Fibroblast of gingiva (primary cell): Measurements from ENCODE around the gene FLNB.

Source experiments
- DNase-seq: peaks from one replicate; pipeline ENCODE4 v3.0.0-alpha.2; 2011; ENCODE audit warnings: low read depth

The FLNB gene, protein sequence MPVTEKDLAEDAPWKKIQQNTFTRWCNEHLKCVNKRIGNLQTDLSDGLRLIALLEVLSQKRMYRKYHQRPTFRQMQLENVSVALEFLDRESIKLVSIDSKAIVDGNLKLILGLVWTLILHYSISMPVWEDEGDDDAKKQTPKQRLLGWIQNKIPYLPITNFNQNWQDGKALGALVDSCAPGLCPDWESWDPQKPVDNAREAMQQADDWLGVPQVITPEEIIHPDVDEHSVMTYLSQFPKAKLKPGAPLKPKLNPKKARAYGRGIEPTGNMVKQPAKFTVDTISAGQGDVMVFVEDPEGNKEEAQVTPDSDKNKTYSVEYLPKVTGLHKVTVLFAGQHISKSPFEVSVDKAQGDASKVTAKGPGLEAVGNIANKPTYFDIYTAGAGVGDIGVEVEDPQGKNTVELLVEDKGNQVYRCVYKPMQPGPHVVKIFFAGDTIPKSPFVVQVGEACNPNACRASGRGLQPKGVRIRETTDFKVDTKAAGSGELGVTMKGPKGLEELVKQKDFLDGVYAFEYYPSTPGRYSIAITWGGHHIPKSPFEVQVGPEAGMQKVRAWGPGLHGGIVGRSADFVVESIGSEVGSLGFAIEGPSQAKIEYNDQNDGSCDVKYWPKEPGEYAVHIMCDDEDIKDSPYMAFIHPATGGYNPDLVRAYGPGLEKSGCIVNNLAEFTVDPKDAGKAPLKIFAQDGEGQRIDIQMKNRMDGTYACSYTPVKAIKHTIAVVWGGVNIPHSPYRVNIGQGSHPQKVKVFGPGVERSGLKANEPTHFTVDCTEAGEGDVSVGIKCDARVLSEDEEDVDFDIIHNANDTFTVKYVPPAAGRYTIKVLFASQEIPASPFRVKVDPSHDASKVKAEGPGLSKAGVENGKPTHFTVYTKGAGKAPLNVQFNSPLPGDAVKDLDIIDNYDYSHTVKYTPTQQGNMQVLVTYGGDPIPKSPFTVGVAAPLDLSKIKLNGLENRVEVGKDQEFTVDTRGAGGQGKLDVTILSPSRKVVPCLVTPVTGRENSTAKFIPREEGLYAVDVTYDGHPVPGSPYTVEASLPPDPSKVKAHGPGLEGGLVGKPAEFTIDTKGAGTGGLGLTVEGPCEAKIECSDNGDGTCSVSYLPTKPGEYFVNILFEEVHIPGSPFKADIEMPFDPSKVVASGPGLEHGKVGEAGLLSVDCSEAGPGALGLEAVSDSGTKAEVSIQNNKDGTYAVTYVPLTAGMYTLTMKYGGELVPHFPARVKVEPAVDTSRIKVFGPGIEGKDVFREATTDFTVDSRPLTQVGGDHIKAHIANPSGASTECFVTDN (N-terminal part only)

DNA sequence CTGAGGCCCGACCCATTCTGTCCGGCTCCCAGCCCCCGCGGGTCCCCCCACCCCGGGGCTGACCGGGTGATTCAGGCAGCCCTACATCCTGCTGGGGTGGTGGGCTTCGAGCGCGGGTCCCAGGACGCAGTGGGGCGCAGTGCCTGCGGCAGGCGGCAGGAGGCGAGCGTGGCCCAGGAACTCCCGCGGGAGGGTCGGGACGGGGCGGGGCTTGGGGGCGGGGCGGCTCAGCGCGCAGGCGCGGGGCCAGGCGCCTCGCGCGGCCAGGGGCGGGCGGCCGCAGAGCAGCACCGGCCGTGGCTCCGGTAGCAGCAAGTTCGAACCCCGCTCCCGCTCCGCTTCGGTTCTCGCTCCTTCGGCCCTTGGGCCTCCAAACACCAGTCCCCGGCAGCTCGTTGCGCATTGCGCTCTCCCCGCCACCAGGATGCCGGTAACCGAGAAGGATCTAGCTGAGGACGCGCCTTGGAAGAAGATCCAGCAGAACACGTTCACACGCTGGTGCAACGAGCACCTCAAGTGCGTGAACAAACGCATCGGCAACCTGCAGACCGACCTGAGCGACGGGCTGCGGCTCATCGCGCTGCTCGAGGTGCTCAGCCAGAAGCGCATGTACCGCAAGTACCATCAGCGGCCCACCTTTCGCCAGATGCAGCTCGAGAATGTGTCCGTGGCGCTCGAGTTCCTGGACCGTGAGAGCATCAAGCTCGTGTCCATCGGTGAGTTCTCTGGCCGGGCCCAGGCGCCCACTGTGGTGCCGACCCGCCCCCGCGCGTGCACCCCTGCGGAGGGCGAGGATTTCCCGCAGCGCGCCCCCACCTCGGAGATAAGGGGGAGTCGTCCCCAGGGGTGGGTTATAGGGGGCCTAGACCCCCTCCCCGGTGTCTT is at the start of gene FLNB:
FLNB (plus strand) TSS at position 282 of the 885 bp plus-strand sequence; CDS start at position 425, 143 bp downstream.
- peak; percentile 51 for DNase-seq

DNA sequence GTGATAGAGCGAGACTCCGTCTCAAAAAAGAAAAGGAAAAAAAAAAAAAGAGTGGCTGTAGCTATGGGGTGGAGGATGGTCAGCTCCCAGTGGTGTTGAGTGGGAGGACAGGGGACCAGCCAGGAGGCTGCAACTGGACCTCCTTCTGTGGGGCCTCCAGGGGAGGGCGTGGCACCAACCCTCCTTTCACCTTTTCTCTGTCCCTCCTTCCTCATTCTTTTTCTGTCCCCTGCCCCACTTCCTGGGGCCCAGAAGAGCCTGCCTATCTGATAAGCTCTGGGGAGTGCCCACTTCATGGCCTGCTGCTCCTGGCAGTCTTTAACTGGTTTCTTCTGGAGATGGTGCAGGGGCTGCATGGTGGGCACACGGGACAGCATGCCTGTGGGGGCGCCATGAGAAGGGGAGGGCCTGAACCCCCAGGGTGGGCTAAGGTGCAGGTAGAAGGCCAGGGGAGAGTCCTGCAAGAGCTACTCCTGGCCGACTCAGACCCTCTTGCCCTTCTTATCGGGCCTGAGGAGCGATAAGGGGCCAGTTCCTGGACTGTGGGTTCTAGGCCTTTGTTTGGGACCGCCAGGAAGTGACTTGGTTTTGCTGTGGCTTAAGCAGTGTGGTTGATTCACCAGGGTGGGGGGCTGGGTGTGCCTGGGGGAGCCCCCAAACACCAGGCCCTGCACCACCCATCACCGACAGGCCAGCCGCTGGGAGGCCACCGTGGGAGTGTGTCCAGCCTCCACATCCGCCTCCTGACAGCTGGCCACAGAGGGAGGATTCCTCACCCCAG is 49.4 kb upstream of the FLNB start:
- DNase-seq, result no peak

DNA sequence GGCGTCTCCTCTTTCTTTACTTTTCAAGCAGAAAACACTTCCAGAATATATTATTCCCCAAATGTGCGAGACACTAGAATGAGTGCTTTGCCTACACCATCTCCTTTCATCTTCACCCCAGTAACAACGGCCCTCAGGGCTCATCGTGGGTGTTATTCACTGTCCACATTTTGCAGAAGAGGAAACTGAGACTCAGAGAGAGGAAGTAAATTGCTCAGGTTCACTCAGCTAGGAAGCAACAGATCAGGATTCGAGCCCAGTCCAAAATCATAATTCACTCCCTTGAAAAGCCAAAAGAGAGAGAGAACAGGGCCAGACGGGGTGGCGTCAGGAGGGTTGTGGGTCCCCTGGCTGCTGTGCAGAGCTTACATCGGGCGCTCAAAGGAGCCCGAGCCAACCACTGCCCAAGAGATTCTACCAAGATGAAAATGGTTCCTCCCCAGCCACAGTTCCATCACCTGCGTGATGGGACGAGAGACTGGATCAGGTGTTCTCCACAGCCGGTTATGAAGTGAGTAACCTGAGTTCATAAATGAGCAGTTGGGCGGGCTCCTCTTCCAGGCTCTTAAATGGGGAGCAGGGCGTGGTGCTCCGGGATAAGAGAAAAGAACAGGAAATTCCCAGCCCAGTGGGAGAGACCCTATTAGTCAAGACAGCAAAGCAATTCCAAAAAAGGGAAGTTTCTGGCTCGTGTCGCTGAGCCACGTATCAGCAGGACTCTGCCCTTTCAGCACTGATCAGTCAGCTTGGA is 48.6 kb upstream of the FLNB start:
- no peak for DNase-seq

DNA sequence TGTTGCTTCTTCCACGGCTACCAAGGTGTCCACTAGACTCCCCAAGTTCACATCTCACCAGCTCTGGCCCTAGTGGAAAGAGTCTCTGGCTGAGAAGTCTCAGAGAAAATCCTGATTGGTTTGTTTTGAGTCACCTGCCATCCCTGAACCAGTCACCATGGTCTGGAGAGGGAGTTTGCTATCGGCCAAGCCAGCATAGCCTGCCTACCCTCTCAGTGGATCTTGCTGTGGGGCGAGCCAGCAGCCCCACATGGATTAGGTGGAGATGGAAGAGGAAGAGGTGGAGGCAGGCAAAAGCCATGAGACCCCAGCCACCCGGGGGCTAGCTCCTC is 48.1 kb upstream of the FLNB start:
- no peak for DNase-seq

DNA sequence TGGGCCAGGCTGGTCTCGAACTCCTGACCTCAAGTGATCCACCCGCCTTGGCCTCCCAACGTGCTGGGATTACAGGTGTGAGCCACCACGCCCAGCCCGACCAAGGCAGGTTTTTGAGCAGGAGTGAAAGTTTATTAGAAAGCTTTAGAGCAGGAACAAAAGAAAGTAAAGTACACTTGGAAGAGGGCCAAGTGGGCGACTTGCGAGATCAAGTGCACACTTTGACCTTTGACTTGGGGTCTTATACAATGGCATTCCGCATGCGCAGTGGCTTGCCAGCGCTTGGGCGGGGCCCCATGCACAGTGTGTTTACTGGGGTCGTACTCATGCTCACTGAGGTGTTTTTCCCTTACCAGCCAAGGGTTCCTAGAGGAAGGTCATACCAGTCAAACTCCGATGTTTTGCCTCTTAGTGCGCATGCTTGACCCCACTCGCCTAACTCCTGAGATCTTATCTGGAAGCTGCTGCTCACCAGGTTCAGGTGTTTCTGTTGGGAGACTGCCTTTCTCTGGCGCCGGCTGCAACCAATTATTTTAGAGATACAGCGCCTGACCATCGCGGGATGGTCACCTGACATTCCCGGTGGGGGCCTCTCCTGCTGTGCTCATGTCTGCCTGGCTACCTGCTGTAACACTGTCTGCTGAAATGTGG is 46.9 kb upstream of the FLNB start:
- DNase-seq, result no peak

DNA sequence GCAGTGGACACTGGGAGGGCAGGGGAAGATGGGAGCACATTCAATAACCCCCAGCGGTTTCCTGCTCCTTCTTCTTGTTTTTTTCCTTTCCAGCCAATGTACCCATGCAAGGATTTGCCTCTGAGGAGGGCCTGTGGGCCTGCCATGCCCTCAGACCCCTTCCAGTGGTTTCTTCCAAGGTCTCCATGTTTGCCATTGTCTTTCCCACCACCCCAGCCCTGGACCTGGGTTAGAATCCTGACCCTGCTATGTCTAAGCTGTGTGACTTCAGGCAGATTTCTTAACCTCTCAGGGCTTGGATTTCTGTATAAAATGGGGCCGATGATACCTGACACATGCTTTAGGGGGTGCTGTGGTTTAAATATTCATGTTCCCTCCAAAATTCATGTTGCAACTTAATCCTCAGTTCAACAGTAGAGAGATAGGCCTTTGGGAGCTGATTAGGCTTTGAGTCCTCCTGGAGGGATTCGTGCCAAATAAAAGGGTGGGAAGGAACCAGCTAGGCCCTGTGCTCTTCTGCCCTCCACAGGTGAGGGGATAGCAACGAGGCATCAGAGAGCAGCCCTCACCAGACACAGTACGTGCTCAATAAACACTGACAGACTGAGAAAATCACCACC is 46.3 kb upstream of the FLNB start:
- DNase-seq, result no peak

DNA sequence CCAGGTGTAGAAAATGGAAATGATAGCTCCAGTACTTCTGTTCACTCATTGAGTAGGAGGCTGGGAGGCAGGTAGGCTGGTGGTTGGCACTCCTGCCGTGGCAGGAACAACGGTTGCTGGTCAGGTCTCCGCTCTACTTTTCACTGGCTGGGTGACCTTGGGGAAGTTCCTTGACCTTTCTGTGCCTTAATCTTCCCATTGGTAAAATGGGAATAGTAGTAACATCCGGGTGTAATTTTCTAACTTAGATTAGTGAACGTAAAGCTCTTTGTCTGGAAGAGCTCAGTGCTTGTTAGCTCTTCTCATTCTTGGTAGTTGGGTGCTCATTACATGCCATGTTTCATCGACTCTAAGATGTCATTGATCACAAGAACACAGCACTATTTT is 45.8 kb upstream of the FLNB start:
- DNase-seq, result no peak

DNA sequence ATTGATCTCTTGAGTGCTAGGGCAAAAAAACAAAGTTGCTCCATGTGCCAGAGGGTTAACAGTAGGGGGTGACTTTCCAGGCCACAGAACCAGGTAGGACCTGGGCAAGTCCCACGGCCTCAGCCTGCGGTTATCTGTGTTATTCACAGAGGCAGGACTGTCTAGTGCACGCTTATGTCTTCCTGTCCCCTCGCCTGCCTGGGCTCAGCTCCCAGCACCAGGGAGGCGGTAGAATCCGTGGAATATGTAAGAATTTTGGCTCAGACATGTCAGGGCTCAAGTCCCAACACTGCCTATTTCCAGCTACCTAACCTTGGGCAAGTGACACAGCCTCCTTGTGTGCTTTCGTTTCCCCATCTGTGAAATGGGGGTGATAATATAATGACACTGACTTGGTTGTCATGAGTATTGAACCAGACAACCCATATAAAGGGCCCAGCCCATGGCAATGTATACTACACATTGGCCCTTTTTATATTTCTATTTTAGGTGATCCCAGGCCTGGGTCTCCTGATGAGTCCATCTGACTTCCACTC is 44.3 kb upstream of the FLNB start:
- DNase-seq, result no peak

DNA sequence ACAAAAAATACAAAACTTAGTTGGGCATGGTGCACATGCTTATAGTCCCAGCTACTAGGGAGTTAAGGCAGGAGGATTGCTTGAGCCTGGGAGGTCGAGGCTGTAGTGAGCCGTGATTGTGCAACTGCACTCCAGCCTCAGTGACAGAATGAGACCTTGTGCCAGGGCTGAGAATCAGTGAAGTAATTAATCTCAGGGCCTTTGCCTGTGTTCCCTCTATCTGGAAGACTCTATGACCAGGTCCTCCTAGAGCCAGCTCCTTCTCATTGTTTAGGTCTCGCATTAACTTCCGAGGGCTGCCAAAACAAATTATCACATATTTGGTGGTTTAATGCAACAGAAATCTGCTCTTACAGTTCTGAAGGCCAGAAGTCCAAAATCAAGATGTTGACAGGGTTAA is 41.4 kb upstream of the FLNB start:
- peak; percentile 72 for DNase-seq

DNA sequence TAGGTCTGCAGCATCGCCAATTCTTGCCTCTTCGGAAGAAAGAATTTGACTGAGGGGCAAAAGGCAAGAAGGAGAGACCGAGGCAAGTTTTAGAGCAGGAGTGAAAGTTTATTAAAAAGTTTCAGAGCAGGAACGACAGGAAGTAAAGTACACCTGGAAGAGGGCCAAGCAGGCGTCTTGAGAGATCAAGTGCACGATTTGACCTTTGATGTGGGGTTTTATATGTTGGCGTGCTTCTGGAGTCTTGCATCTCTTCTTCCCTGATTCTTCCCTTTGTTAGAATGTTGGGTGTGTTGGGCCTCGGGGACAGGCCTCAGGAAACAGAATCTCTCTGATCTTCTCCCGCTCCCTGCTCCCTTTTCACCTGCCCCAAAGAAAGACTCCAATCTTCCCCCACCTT is 40.6 kb upstream of the FLNB start:
- no peak for DNase-seq

DNA sequence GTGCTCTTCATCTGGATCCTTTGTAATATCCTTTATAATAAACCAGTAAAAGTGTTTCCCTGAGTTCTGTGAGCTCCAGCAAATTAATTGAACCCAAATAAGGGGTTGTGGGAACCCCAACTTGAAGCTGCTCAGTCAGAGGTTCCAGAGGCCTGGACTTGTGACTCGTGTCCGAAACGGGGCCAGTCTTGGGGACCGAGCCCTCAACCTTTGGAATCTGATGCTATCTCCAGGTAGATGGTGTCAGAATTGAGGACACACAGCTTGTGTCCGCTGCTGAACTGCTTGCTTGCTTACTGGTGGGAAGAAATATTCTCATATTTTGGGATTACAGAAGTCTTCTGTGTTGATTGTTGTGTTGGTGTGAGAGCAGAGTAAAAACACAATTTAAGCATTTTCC is 39.7 kb upstream of the FLNB start:
- DNase-seq, result no peak

DNA sequence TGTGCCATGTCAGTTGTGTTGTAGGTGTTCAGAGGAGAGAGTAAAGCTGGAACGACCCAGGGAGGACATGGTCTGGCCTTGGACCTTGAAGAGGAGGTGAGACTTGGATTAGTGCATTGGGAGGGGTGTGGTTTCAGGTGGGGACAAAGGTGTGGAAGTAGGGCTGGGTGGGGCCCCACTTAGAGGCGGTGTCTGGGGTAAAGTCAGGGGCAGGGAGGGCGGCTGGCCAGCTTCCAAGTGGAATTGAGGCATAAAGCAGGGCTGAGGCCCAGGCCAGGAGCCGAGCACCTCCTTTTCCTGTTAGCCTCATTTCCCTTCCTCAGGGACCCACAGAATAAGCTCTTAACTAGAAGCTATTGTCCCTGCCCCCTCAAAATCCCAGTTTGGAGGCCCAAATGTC is 36.2 kb upstream of the FLNB start:
- no peak for DNase-seq

DNA sequence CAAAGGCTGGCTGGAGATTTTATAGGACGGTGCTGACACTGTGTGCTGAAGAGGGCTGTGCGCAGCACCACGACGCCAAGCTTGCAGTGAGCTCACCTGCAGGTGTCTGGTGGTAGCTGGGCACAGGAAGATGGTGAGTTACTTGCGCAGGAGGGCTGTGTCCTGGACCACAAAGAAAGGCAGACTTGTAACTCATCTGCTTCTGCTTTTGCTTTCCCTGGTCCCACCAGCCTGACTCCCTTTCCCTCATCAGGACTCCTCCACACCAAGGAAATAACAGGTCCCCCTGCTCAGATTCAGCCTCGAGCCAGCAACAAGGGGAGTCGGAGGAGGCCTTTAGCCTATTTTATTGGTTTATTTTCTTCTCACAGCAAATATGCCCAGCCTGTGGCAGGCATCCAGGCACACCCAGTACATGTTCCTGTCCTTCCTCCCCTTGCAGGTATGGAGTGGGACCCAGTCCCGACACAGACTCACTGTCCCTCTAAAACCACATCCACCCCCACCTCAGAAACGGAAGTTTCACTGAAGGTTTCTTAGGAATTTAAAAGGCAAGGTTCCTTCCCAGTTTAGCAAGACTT is 35.6 kb upstream of the FLNB start:
- no peak for DNase-seq

DNA sequence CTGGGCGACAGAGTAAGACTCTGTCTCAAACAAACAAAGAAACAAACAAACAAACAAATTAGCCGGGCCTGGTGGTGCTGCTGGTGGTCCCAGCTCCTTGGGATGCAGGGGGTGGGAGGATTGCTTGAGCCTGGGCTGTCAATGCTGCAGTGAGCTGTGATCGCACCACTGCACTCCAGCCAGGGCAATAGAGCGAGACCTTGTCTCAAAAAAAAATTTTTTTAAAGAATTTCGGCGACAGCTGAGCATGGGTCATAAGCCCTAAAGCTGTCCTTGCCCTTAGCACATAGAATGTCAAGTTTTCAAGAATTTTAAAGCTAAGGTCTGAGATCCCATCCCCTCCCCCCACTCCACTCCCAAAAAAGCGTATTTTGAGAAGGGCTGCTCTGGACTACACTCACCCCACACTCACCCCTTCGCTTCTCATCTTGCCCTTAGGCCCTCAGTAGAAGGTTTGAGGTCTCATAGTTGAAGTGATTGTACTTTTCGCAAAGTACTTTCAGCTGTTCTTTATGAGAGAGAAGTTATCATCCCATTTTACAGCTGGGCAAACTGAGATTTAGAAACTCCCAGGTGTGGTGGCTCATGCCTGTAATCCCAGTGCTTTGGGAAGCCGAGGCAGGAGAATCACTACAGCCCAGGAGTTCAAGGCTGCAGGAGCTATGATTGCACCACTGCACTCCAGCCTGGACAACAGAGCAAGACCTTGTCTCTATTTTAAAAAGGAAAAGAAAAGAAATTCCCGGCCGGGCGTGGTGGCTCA is 34.3 kb upstream of the FLNB start:
- no peak for DNase-seq

DNA sequence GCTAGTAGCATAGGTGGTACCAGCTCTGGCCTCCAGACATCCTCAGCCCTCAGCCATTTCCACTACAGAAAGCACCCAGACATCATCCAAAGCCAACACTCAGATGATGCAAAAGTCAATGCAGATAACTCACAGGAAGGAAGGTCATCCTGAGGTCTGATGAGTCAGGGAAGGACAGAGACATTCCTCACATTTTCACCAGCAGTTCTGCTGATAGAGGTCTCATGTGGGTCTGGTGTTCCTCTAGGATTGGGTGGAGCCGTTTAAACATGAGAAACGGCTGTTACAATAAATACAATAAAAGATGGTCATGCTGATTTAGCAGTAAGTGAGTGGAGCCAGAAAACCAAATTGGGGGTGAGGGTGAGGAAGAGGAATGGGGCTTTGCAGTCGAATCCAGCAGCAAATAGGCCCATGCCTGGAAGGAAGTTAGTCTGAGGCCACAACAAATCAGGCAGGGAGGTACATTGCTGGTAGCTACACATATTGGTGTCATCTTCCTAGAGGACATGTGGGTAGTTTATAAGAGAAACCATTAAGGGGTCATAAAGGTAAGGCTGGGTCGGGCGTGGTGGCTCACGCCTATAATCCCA is 33.3 kb upstream of the FLNB start:
- DNase-seq, result peak; percentile 63

DNA sequence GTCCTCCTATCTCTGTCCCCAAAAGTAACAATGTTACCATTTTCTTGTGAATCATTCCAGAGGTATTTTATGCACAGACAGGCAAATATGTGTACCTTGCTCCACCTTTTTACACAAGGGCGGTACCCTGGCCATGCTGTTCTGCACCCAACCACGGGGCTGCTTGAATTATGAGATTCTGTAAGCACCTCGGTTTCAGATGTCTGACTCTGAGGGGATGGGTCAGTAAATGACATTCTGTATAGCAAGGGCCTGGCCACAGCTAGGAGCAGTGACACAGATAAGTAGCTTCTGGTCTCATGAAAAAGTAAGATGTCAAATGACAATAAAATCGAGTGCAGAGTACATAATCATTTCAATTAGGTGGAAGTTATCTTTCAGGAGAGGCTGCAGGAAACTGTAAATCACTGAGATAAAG is 30.4 kb upstream of the FLNB start:
- DNase-seq, result no peak

DNA sequence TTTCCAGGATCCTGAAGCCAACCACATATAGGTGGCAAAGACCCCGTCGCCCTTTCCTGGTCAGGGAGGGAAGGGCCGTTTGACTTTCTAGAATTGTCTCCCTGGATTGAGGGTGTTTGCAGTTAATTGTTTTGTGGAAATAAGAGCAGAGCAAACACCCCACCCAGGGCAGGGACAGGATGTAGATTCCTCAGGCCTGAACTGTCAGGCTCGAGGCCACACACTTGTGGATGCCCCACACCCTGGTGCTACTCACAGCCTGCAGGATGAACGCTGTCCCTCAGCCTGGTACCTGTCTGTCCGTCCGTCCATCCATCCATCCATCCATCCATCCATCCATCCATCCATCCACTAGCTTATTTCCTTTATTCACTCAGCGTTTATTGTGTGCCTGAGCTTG is 29.9 kb upstream of the FLNB start:
- no peak for DNase-seq
